NK-92 treated with Interleukin-12 subunit alpha and Interleukin-12 subunit beta, amount 100 ng/mL, for 24 hours (cell line): ENCODE data around the gene CBR3.
A peak's percentile ranks its signal among the peaks of the same experiment; 100 is the strongest.

ENCODE experiments used
- DNase-seq: peaks from one replicate; lab custom pipeline; 2025; lab: John Stamatoyannopoulos, UW

CBR3 gene

GRCh38 chr21:36156339-36156814 lies 21.5 kb downstream of the CBR3 start:
- DNase-seq: peak; percentile 92

- no peak for DNase-seq
These were observed 22.2 kb downstream of the CBR3 start, which contains the start of gene DOP1B for GRCh38 chr21:36156815-36157670. TSS of gene DOP1B (plus strand) at chr21:36156824. CDS start at chr21:36164734, 7,910 bp downstream.

- DNase-seq: no peak
These were observed 24.6 kb downstream of the CBR3 start for GRCh38 chr21:36159356-36159921.

GRCh38 chr21:36160850-36161178 lies 25.9 kb downstream of the CBR3 start:
- no peak for DNase-seq

- DNase-seq: no peak
These were observed 27.8 kb downstream of the CBR3 start for GRCh38 chr21:36162631-36163030.

- DNase-seq: no peak
These were observed 29.2 kb downstream of the CBR3 start for GRCh38 chr21:36163750-36164741.

- no peak for DNase-seq
These were observed 30.5 kb downstream of the CBR3 start for GRCh38 chr21:36165356-36165755.

GRCh38 chr21:36166705-36167104 lies 31.8 kb downstream of the CBR3 start:
- DNase-seq: no peak

GRCh38 chr21:36167541-36167940 lies 32.7 kb downstream of the CBR3 start:
- no peak for DNase-seq

GRCh38 chr21:36169470-36170128 lies 34.7 kb downstream of the CBR3 start:
- DNase-seq: no peak

GRCh38 chr21:36170823-36171222 lies 35.9 kb downstream of the CBR3 start:
- DNase-seq: no peak

- no peak for DNase-seq
These were observed 36.5 kb downstream of the CBR3 start for GRCh38 chr21:36171336-36171735.

- DNase-seq: no peak
These were observed 37.0 kb downstream of the CBR3 start for GRCh38 chr21:36171741-36172331.

GRCh38 chr21:36174780-36175179 lies 39.9 kb downstream of the CBR3 start:
- no peak for DNase-seq

GRCh38 chr21:36175771-36176565 lies 41.1 kb downstream of the CBR3 start:
- DNase-seq: no peak

GRCh38 chr21:36178349-36178748 lies 43.5 kb downstream of the CBR3 start:
- no peak for DNase-seq

- DNase-seq: no peak
These were observed 44.3 kb downstream of the CBR3 start for GRCh38 chr21:36179145-36179544.

GRCh38 chr21:36180963-36181362 lies 46.1 kb downstream of the CBR3 start:
- no peak for DNase-seq

- DNase-seq: no peak
These were observed 48.4 kb downstream of the CBR3 start for GRCh38 chr21:36183144-36183795.

GRCh38 chr21:36184545-36184944 lies 49.7 kb downstream of the CBR3 start:
- no peak for DNase-seq
